ENCODE results near the gene EBPL. TPM values are rescaled to one million over a fixed set of nuclear protein-coding genes. Genes with fewer than 3 reads are reported as not detected.

Gene EBPL
- polyA plus RNA-seq, 1 of the 3 experiments (the other 2 are of a cell fraction), result 113 TPM

GRCh38 chr13:49739498-49740187 is 48.4 kb upstream of the EBPL start:
- Histone ChIP-seq H3K9me2 (no peaks in the 10 kb centered on the region; the same call in 1 of the 2 replicates), H4K20me1 (ENCODE audit: insufficient read depth) (no peaks in the 10 kb centered on the region), H3K9ac (no peak overlapping the region), H3K4me1 (ENCODE audit: control insufficient read depth in 1 of 2, insufficient read depth in 2 of 2, low read depth in 1 of 2, low read length in 1 of 2) (no peaks in the 10 kb centered on the region), H3K36me3 (replicated peaks in 1 of 2; ENCODE audit: control insufficient read depth in 1 of 2, insufficient read depth in 2 of 2, low read length in 1 of 2) (peaks cover 20 to 59% of the 10 kb centered on the region in 2 experiments), H3K9me3 (no peaks in the 10 kb centered on the region), H3K4me2 (no peak overlapping the region), H3K27ac (ENCODE audit: low read depth in 2 of 2, low read length in 1 of 2) (no peak overlapping the region), H3F3A (replicated peaks; ENCODE audit: insufficient read depth) (peaks cover 7% of the 10 kb centered on the region), H2AFZ (ENCODE audit: low read depth) (no peak overlapping the region), H3K79me2 (ENCODE audit: insufficient read depth) (peaks cover 8% of the 10 kb centered on the region; the same call in 1 of the 2 replicates), H3K27me3 (ENCODE audit: insufficient read depth) (no peaks in the 10 kb centered on the region), H3K4me3 (ENCODE audit: low read depth in 2 of 2, low read length in 1 of 2) (no peak overlapping the region)
- 95% methylated on average over 5 of the region's 5 CpGs for WGBS (ENCODE audit: low lambda C conversion rate)
- ChIA-PET POLR2A (no interaction called here), CTCF (no interaction called here)
- TF ChIP-seq MXI1 (IDR thresholded peaks at IDR 0.05; ENCODE audit: low read depth, low read length) (no peak), ZBTB33 (IDR thresholded peaks at IDR 0.05; ENCODE audit: borderline replicate concordance, low read depth) (no peak), TCF12 (IDR thresholded peaks at IDR 0.05) (no peak), IRF3 (IDR thresholded peaks at IDR 0.05; ENCODE audit: low read depth, low read length) (no peak), NFIC (IDR thresholded peaks at IDR 0.05; ENCODE audit: borderline replicate concordance) (no peak), GATA2 (CRISPR knock-in tag; IDR thresholded peaks at IDR 0.05) (no peak), USF2 (IDR thresholded peaks at IDR 0.05; ENCODE audit: borderline replicate concordance, low read depth, low read length) (no peak), RAD21 (IDR thresholded peaks at IDR 0.05; ENCODE audit: low read length) (no peak), TEAD4 (IDR thresholded peaks at IDR 0.05; ENCODE audit: borderline replicate concordance, insufficient read depth) (no peak), CHD2 (IDR thresholded peaks at IDR 0.05; ENCODE audit: low read length, partially characterized antibody) (no peak), CTCF (IDR thresholded peaks at IDR 0.05) (no peak), POLR2AphosphoS5 (IDR thresholded peaks at IDR 0.05; ENCODE audit: low read depth, low read length) (no peak), EZH2phosphoT487 (IDR thresholded peaks at IDR 0.05; ENCODE audit: borderline replicate concordance, low read depth) (no peak), RCOR1 (IDR thresholded peaks at IDR 0.05; ENCODE audit: low read length) (no peak), FOXJ3 (CRISPR knock-in tag; IDR thresholded peaks at IDR 0.05) (no peak), NRF1 (IDR thresholded peaks at IDR 0.05; ENCODE audit: low read depth, low read length) (no peak), FOXM1 (IDR thresholded peaks at IDR 0.05; ENCODE audit: low read depth) (no peak)
- no peak for DNase-seq

Data from SK-N-SH (cell line).